CD4-positive, alpha-beta memory T cell (primary cell): Measurements from ENCODE around the gene KRTAP10-5. TPM values are rescaled to one million over a fixed set of nuclear protein-coding genes. Genes with fewer than 3 reads are reported as not detected.

Experiments used
- CTCF ChIA-PET: fragments of 350-600 bp; sonication (Branson Sonifier 250); formaldehyde crosslinking; loops from one replicate; lab custom pipeline; 2021; ENCODE audit warnings: inconsistent platforms; ENCODE audit not compliant: partially characterized antibody; lab: Charles Lee
- POLR2A ChIA-PET: fragments of 350-600 bp; sonication (Branson Sonifier 250); formaldehyde crosslinking; loops from one replicate; lab custom pipeline; 2021; ENCODE audit not compliant: partially characterized antibody; lab: Charles Lee
- DNase-seq, 5 donors: peaks; one replicate each; pipeline versions ENCODE4 v3.0.0 to v3.0.0-alpha.2; 2020 to 2022; ENCODE audit warnings: mixed read lengths in 1 of 5
- H3K27ac ChIP-seq: one replicate; pipeline ENCODE4 v1.7.0; 2013; ENCODE audit warnings: low read depth, low read length
- H3K27me3 ChIP-seq: 2 replicates; pipeline ENCODE4 v1.7.0; 2013; ENCODE audit warnings: mild to moderate bottlenecking, low read length, moderate library complexity; ENCODE audit not compliant: insufficient read depth
- H3K36me3 ChIP-seq: 2 replicates; pipeline ENCODE4 v1.7.0; 2013; ENCODE audit warnings: mild to moderate bottlenecking, low read length, moderate library complexity; ENCODE audit not compliant: insufficient read depth
- H3K4me1 ChIP-seq: 2 replicates; pipeline ENCODE4 v1.7.0; 2013; ENCODE audit warnings: mild to moderate bottlenecking, low read length, moderate library complexity; ENCODE audit not compliant: insufficient read depth
- H3K4me3 ChIP-seq, 2 donors: one replicate each; pipeline ENCODE4 v1.7.0; 2013; ENCODE audit warnings: low read length in 2 of 2, mild to moderate bottlenecking in 1 of 2
- H3K9me3 ChIP-seq, 2 donors: one replicate each; pipeline ENCODE4 v1.7.0; 2013; ENCODE audit warnings: low read length in 2 of 2, control low read depth in 1 of 2; ENCODE audit not compliant: control insufficient read depth in 1 of 2
- H3K27ac Mint-ChIP-seq, 7 donors: one replicate each; pipeline ENCODE4 v1.8.0; 2020 to 2021; ENCODE audit warnings: mixed read lengths in 7 of 7, mild to moderate bottlenecking in 6 of 7, inconsistent platforms in 3 of 7, moderate library complexity in 3 of 7
- H3K27me3 Mint-ChIP-seq, 2 donors: one replicate each; pipeline ENCODE4 v1.8.0; 2020 to 2021; ENCODE audit warnings: mixed read lengths in 2 of 2
- H3K36me3 Mint-ChIP-seq, 2 donors: one replicate each; pipeline ENCODE4 v1.8.0; 2020 to 2021; ENCODE audit warnings: mixed read lengths in 2 of 2, inconsistent platforms in 1 of 2, mild to moderate bottlenecking in 1 of 2
- H3K4me1 Mint-ChIP-seq, 4 donors: one replicate each; pipeline ENCODE4 v1.8.0; 2020 to 2021; ENCODE audit warnings: mixed read lengths in 4 of 4, mild to moderate bottlenecking in 1 of 4
- H3K4me3 Mint-ChIP-seq, 8 donors: one replicate each; pipeline ENCODE4 v1.8.0; 2020 to 2021; ENCODE audit warnings: mixed read lengths in 8 of 8, mild to moderate bottlenecking in 7 of 8, moderate library complexity in 6 of 8, inconsistent platforms in 3 of 8
- H3K9me3 Mint-ChIP-seq, 8 donors: one replicate each; pipeline ENCODE4 v1.8.0; 2020 to 2021; ENCODE audit warnings: mixed read lengths in 8 of 8, mild to moderate bottlenecking in 5 of 8, inconsistent platforms in 3 of 8, moderate library complexity in 1 of 8
- intact Hi-C: fragments of 100-400 bp; cut with micrococcal nuclease; formaldehyde crosslinking; loops from one replicate; pipeline ENCODE4 v1.15.1; 2023
- polyA plus RNA-seq, 2 donors: library from polyadenylated mRNA; unstranded; fragments of 300-500 nt; fragmentation: Illumina TruSeq; gene quantifications; one replicate each; pipeline ENCODE4 v1.2.3, GENCODE V29; 2021
- total RNA-seq, 2 experiments: library from RNA; stranded (reverse); gene quantifications; one replicate each; pipeline ENCODE4 v1.2.3, GENCODE V29; 2021

KRTAP10-5 gene
- total and polyA plus RNA-seq, 4 experiments from 2014 or later: not detected

DNA sequence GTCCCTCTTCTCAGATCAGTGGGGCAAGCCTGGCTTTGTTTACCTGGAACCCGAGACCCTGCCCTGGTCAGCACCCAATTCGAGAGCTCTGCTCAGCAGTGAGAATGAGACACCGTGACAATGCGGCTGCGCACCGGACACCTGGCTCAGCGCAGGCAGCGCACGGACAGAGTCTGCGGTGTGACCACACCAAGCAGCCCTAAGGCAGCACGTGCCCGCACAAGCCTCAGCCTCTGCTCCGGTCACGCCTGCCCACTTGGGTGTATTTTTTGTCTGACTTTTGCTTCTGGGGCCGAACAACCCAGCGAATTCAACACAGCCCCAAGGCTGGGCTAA lies 36.2 kb upstream of the KRTAP10-5 start:
- Histone ChIP-seq H3K36me3 (no peaks in the 10 kb centered on the region), H3K4me3 (no peak overlapping the region), H3K4me1 (peaks cover 43% of the 10 kb centered on the region), H3K27ac (no peak overlapping the region), H3K9me3 (no peaks in the 10 kb centered on the region), H3K27me3 (no peaks in the 10 kb centered on the region)
- Mint-ChIP-seq H3K27me3 (no peaks in the 10 kb centered on the region), H3K4me1 (peaks cover 30 to 60% (median 47%) of the 10 kb centered on the region in 4 donors), H3K4me3 (peak overlapping the region in 1 of 8 donors; percentile 8), H3K36me3 (peaks cover 17 to 21% of the 10 kb centered on the region in 2 donors), H3K27ac (peak overlapping the region in 5 of 7 donors; percentile 32 to 83 (median 51)), H3K9me3 (peaks cover 0 to 28% (median 19%) of the 10 kb centered on the region in 8 donors)
- CTCF ChIA-PET: interaction anchor here (0.6 kb wide), 1 partner anchor 106 kb away, joined by 4 read pairs; no protein-coding TSS in a partner anchor
- DNase-seq: no peak
- intact Hi-C loops: loop anchor here (10.0 kb wide), 1 partner anchor 72 kb away; the partner anchor contains the start of gene KRTAP10-1
- POLR2A ChIA-PET: interaction anchor here (2.5 kb wide), 1 partner anchor 41 kb away, joined by 12 read pairs; the partner anchor contains the start of gene KRTAP12-3

- Histone ChIP-seq H3K36me3 (no peaks in the 10 kb centered on the region), H3K4me1 (peaks cover 43% of the 10 kb centered on the region), H3K4me3 (no peak overlapping the region), H3K27ac (no peak overlapping the region), H3K9me3 (no peaks in the 10 kb centered on the region), H3K27me3 (no peaks in the 10 kb centered on the region)
- DNase-seq: no peak
- H3K27me3 Mint-ChIP-seq: no peaks in the 10 kb centered on the region
- POLR2A ChIA-PET: interaction anchor here (2.5 kb wide), 1 partner anchor 42 kb away, joined by 12 read pairs; the partner anchor contains the start of gene KRTAP12-3
- peaks cover 30 to 60% (median 47%) of the 10 kb centered on the region in 4 donors for H3K4me1 Mint-ChIP-seq
- CTCF ChIA-PET: interaction anchor here (0.6 to 1.4 kb wide), 2 partner anchors 106 to 126 kb away, joined by 4 to 5 read pairs; no protein-coding TSS in a partner anchor
- intact Hi-C loops: loop anchor here (10.0 kb wide), 1 partner anchor 71 kb away; the partner anchor contains the start of gene KRTAP10-1
- peaks cover 0 to 34% (median 24%) of the 10 kb centered on the region in 8 donors for H3K9me3 Mint-ChIP-seq
- H3K36me3 Mint-ChIP-seq: peaks cover 17 to 21% of the 10 kb centered on the region in 2 donors
- H3K4me3 Mint-ChIP-seq: peak overlapping the region in 2 of 8 donors; percentile 6 to 26
- H3K27ac Mint-ChIP-seq: peak overlapping the region in 6 of 7 donors; percentile 32 to 86 (median 52)
These were observed 35.6 kb upstream of the KRTAP10-5 start for GRCh38 chr21:44615911-44616590.

DNA sequence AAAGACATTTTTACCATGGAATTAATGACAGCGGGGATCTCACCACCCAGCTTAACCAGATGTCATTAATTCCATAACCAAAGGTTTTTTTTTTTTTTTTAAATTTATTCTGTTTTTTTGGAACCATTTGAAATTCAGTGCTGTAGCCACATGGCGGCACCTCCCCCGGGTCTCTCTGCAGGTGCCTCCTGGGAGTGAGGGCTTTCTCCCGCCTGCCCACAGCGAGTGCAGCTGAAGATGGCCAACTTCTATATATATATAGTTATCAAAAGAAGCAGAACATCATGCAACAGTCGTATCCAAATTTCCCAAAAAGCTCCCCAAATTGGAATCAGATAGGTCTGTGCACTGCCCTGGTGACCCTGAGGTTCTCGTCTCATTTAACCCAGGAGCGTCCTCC lies 35.1 kb upstream of the KRTAP10-5 start:
- H3K4me3 Mint-ChIP-seq: no peak overlapping the region

DNA sequence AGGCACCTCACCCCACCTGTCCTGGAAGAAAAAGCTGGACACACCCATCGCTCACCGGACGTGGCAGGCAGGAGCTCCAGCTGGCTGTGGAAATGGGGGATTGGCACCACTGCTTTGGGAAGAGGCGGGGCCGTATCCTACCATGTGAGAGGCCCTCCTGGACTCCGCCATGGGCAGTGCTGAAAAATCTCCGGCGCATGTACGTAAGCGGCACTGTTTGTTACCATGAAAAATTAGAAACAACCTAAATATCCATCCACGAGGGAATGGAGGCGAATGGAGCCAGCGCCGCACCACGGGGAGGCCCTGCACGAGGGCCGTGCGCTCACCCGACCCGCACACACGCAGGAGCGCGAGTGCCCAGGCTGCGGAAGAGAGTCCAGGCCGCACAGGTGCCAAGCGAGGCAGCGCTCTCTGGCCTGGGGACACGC lies 34.6 kb upstream of the KRTAP10-5 start:
- no peak overlapping the region for H3K27ac Mint-ChIP-seq
- H3K36me3 ChIP-seq: no peaks in the 10 kb centered on the region
- H3K27ac ChIP-seq: no peak overlapping the region
- H3K27me3 ChIP-seq: no peaks in the 10 kb centered on the region
- no peaks in the 10 kb centered on the region for H3K27me3 Mint-ChIP-seq
- H3K36me3 Mint-ChIP-seq: peaks cover 12 to 14% of the 10 kb centered on the region in 2 donors
- peaks cover 41% of the 10 kb centered on the region for H3K4me1 ChIP-seq
- intact Hi-C loops: loop anchor here (10.0 kb wide), 1 partner anchor 70 kb away; the partner anchor contains the start of gene KRTAP10-1
- H3K4me3 ChIP-seq: no peak overlapping the region
- H3K9me3 ChIP-seq: no peaks in the 10 kb centered on the region
- CTCF ChIA-PET: interaction anchor here (0.7 to 1.4 kb wide), 2 partner anchors 127 to 215 kb away, joined by 3 to 5 read pairs; no protein-coding TSS in a partner anchor
- H3K4me3 Mint-ChIP-seq: peak overlapping the region in 1 of 8 donors; percentile 54
- POLR2A ChIA-PET: interaction anchor here (0.6 kb wide), 1 partner anchor 43 kb away, joined by 3 read pairs; the partner anchor contains the start of gene KRTAP12-3
- peaks cover 0 to 34% (median 23%) of the 10 kb centered on the region in 8 donors for H3K9me3 Mint-ChIP-seq
- H3K4me1 Mint-ChIP-seq: peaks cover 28 to 51% (median 40%) of the 10 kb centered on the region in 4 donors
- DNase-seq: no peak

More for the DNA sequence above, 35.1 kb upstream of the KRTAP10-5 start:
- no peak for DNase-seq
- Mint-ChIP-seq H3K9me3 (peaks cover 0 to 33% (median 24%) of the 10 kb centered on the region in 8 donors), H3K27ac (no peak overlapping the region), H3K36me3 (peaks cover 13 to 15% of the 10 kb centered on the region in 2 donors), H3K4me1 (peaks cover 30 to 56% (median 43%) of the 10 kb centered on the region in 4 donors), H3K27me3 (no peaks in the 10 kb centered on the region)
- POLR2A ChIA-PET: interaction anchor here (0.6 to 2.5 kb wide), 2 partner anchors 42 to 43 kb away, joined by 3 to 12 read pairs; partner anchors contain the start of gene KRTAP12-3
- peaks cover 43% of the 10 kb centered on the region for H3K4me1 ChIP-seq
- intact Hi-C loops: loop anchor here (10.0 kb wide), 1 partner anchor 71 kb away; the partner anchor contains the start of gene KRTAP10-1
- H3K36me3 ChIP-seq: no peaks in the 10 kb centered on the region
- no peak overlapping the region for H3K27ac ChIP-seq
- no peaks in the 10 kb centered on the region for H3K9me3 ChIP-seq
- no peaks in the 10 kb centered on the region for H3K27me3 ChIP-seq
- CTCF ChIA-PET: interaction anchor here (0.7 to 1.4 kb wide), 2 partner anchors 127 to 216 kb away, joined by 3 to 5 read pairs; no protein-coding TSS in a partner anchor
- H3K4me3 ChIP-seq: no peak overlapping the region

GRCh38 chr21:44614161-44614631 lies 33.8 kb upstream of the KRTAP10-5 start:
- intact Hi-C loops: loop anchor here (10.0 kb wide), 1 partner anchor 69 kb away; the partner anchor contains the start of gene KRTAP10-1
- no peak overlapping the region for H3K27ac ChIP-seq
- H3K9me3 Mint-ChIP-seq: peaks cover 0 to 34% (median 24%) of the 10 kb centered on the region in 8 donors
- no peak overlapping the region for H3K27ac Mint-ChIP-seq
- H3K4me1 Mint-ChIP-seq: peaks cover 20 to 43% (median 32%) of the 10 kb centered on the region in 4 donors
- H3K4me3 Mint-ChIP-seq: no peak overlapping the region
- H3K36me3 ChIP-seq: no peaks in the 10 kb centered on the region
- H3K36me3 Mint-ChIP-seq: peaks cover 6 to 9% of the 10 kb centered on the region in 2 donors
- peaks cover 33% of the 10 kb centered on the region for H3K4me1 ChIP-seq
- no peaks in the 10 kb centered on the region for H3K27me3 Mint-ChIP-seq
- DNase-seq: no peak
- POLR2A ChIA-PET: interaction anchor here (1.6 kb wide), 1 partner anchor 44 kb away, joined by 5 read pairs; no protein-coding TSS in a partner anchor
- no peaks in the 10 kb centered on the region for H3K27me3 ChIP-seq
- CTCF ChIA-PET: interaction anchor here (1.4 kb wide), 1 partner anchor 128 kb away, joined by 5 read pairs; no protein-coding TSS in a partner anchor
- H3K4me3 ChIP-seq: no peak overlapping the region
- no peaks in the 10 kb centered on the region for H3K9me3 ChIP-seq

DNA sequence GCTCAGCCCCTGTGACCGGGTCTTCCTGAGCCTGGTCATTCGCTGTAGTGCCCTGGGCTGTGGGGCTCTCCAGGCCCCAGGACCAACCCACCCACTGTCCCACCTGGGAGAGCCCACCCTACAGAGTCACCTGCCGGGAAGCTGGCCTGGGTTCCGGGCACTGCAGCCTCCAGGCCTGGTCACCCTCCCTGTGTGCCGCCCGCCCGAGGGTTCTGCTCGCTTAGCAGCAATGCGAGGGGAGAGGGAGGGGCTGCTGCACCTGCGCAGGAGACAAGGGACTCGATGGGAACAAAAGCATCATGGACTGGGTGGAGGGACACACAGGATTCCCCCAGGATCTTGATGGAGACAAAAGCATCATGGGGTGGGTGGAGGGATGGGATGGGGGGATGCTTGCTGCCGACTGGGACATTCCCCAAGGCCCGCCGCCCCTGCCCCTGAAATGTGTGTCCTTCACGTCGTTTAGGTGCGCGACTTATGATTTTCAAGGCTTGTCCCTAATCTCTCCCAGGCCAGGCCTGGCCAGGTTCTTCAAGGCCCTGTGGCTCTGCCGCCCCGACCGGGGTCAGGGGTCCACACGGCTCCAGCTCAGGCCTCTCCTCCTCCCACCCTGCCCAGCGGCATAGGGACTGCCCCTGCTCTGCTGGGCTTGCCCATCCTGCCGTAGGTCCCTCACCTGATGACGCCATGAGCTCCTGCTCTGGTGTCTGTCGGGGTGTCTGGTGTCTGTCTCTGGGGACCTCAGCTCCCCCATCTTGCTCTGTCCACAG lies 33.2 kb upstream of the KRTAP10-5 start:
- Histone ChIP-seq H3K36me3 (no peaks in the 10 kb centered on the region), H3K4me3 (no peak overlapping the region), H3K9me3 (no peaks in the 10 kb centered on the region), H3K4me1 (peaks cover 27% of the 10 kb centered on the region), H3K27ac (no peak overlapping the region), H3K27me3 (no peaks in the 10 kb centered on the region)
- H3K36me3 Mint-ChIP-seq: peaks cover 5 to 8% of the 10 kb centered on the region in 2 donors
- ChIA-PET POLR2A (interaction anchor here (1.6 kb wide), 1 partner anchor 45 kb away, joined by 5 read pairs; no protein-coding TSS in a partner anchor), CTCF (no interaction called here)
- no peak overlapping the region for H3K4me3 Mint-ChIP-seq
- intact Hi-C loops: loop anchor here (10.0 kb wide), 1 partner anchor 69 kb away; the partner anchor contains the start of gene KRTAP10-1
- DNase-seq: no peak
- peaks cover 14 to 37% (median 26%) of the 10 kb centered on the region in 4 donors for H3K4me1 Mint-ChIP-seq
- H3K27me3 Mint-ChIP-seq: no peaks in the 10 kb centered on the region
- H3K9me3 Mint-ChIP-seq: peaks cover 0 to 36% (median 24%) of the 10 kb centered on the region in 8 donors
- H3K27ac Mint-ChIP-seq: no peak overlapping the region
